ENCODE measurements around the gene GUSB. TPM values are rescaled to one million over a fixed set of nuclear protein-coding genes. Genes with fewer than 3 reads are reported as not detected.

GUSB gene
- total and polyA plus RNA-seq, 2 of the 8 experiments (the other 6 are each of a cell fraction or from before 2014, with no cell fraction given): 43.6 to 71.3 TPM

GRCh38 chr7:65915921-65916657, 65.9 kb downstream of the GUSB start:
- H3K4ac ChIP-seq (replicated peaks; ENCODE audit: insufficient read length, low read depth, low read length): no peak overlapping the region
- H2AFZ ChIP-seq (ENCODE audit: low read length): no peak overlapping the region
- H3K23ac ChIP-seq (ENCODE audit: insufficient read length): no peak overlapping the region
- H3K36me3 ChIP-seq (ENCODE audit: control insufficient read depth in 2 of 4, insufficient read depth in 4 of 4, low read length in 3 of 4): no peaks in the 10 kb centered on the region
- H3K14ac ChIP-seq (ENCODE audit: insufficient read length): no peak overlapping the region
- H3K27me3 ChIP-seq (replicated peaks in 1 of 4; ENCODE audit: control insufficient read depth in 3 of 4, extremely low read depth in 1 of 4, insufficient read depth in 3 of 4, low read length in 3 of 4): no peaks in the 10 kb centered on the region
- H3K9me3 ChIP-seq (ENCODE audit: insufficient read depth in 2 of 2, low read depth in 1 of 2, low read length in 1 of 2): no peaks in the 10 kb centered on the region
- DNase-seq (ENCODE audit: low read depth in 1 of 2, low spot score in 2 of 2) (no peak), FAIRE-seq (no peak)
- no peak overlapping the region for H3K27ac ChIP-seq (ENCODE audit: low read depth, low read length)
- no peak overlapping the region for H3K4me2 ChIP-seq (ENCODE audit: insufficient read depth in 1 of 2, low read depth in 2 of 2, low read length in 2 of 2)
- no peak overlapping the region for H4K5ac ChIP-seq (ENCODE audit: insufficient read length, low read depth, low read length)
- ChIA-PET CTCF (ENCODE audit: partially characterized antibody) (interaction anchor here (0.6 kb wide), 1 partner anchor 290 kb away, joined by 4 read pairs; no protein-coding TSS in a partner anchor), POLR2A (ENCODE audit: partially characterized antibody) (interaction anchor here (0.6 to 1.1 kb wide), 2 partner anchors 12 to 165 kb away, joined by 3 read pairs; no protein-coding TSS in a partner anchor)
- H2AK5ac ChIP-seq (ENCODE audit: low read depth, low read length): no peak overlapping the region
- H3K79me1 ChIP-seq (ENCODE audit: low read depth, low read length): no peaks in the 10 kb centered on the region; the same call in 1 of the 2 replicates
- 97% methylated on average over 6 of the region's 8 CpGs; no CpG with 5 or more reads in 1 of the 2 experiments for WGBS, 2 experiments (ENCODE audit: extremely low coverage in 1 of 2, insufficient coverage in 1 of 2, insufficient read length in 1 of 2, insufficient replicate concordance in 2 of 2, low coverage in 1 of 2, low lambda C conversion rate in 2 of 2, missing lambda C conversion rate in 1 of 2)
- no peaks in the 10 kb centered on the region for H3K23me2 ChIP-seq (ENCODE audit: low read depth, low read length)
- no peak overlapping the region for H2BK12ac ChIP-seq (ENCODE audit: low read depth, low read length)
- no peak overlapping the region for H3K18ac ChIP-seq (ENCODE audit: extremely low read depth, low read length)
- no peak overlapping the region for H2BK5ac ChIP-seq (ENCODE audit: low read depth, low read length)
- no peak overlapping the region for H3K56ac ChIP-seq (replicated peaks; ENCODE audit: insufficient read length, low read depth, low read length)
- no peak overlapping the region for H3K9ac ChIP-seq (replicated peaks in 1 of 4; ENCODE audit: extremely low read depth in 1 of 4, low read depth in 3 of 4, low read length in 3 of 4)
- H4K91ac ChIP-seq (replicated peaks; ENCODE audit: insufficient read length, low read length): no peak overlapping the region
- H2BK15ac ChIP-seq (ENCODE audit: low read length): no peak overlapping the region
- H3K79me2 ChIP-seq (ENCODE audit: control insufficient read depth in 1 of 2, insufficient read depth in 2 of 2, low read length in 2 of 2): peaks cover 0 to 12% of the 10 kb centered on the region in 2 experiments; a peak in 1 of 4 replicates
- no peak overlapping the region for H4K8ac ChIP-seq (ENCODE audit: extremely low read depth, insufficient read depth, low read length)
- H2BK120ac ChIP-seq (replicated peaks; ENCODE audit: low read depth, low read length): no peak overlapping the region
- H4K20me1 ChIP-seq (replicated peaks in 1 of 2; ENCODE audit: control insufficient read depth in 1 of 2, insufficient read depth in 2 of 2, low read length in 2 of 2): peaks cover 0 to 7% of the 10 kb centered on the region in 2 experiments
- no peak overlapping the region for H2BK20ac ChIP-seq (ENCODE audit: low read length)
- H3K4me3 ChIP-seq (ENCODE audit: extremely low read depth in 1 of 4, insufficient read depth in 2 of 4, low read depth in 3 of 4, low read length in 4 of 4): no peak overlapping the region
- H3K4me1 ChIP-seq (replicated peaks in 1 of 4; ENCODE audit: control insufficient read depth in 3 of 4, insufficient read depth in 4 of 4, low read length in 3 of 4): no peaks in the 10 kb centered on the region
- no peak for TF ChIP-seq RBBP5 (IDR thresholded peaks at IDR 0.05; ENCODE audit: borderline replicate concordance, low read depth, low read length)

Measured in H1 (cell line).